ENCODE measurements around the gene CDK17. TPM values are rescaled to one million over a fixed set of nuclear protein-coding genes. Genes with fewer than 3 reads are reported as not detected.

CDK17 gene
- total RNA-seq, 1 experiment from 2014 or later = 21.4 TPM

DNA sequence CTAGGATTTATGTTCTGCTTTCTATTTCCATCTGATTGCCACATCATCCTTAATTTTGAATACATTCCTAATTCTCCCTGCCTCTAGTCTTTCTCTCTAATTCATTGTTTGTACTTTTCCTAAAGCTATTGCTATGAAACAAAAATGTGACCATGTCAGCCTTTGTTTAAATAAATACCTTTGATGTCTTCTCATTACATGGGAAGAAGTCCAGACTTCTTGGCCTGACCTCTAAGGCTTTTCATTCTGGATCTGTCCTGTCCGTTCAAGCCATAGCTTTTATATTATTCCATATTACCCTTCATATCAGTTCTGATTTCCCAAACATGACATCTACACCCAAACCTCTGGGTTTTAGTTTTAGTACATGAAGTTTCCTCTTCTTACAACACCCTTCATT lies 91.4 kb downstream of the CDK17 start:
- no peaks in the 10 kb centered on the region; a peak in 1 of 4 replicates for H3K36me3 ChIP-seq (ENCODE audit: control insufficient read depth in 1 of 2, insufficient read depth in 2 of 2, low read length in 2 of 2)
- ChIA-PET RAD21 (ENCODE audit: low non-redundant PET in 1 of 2, low total read pairs in 2 of 2, uncharacterized antibody in 2 of 2, unreplicated experiment in 2 of 2) (no interaction called here), POLR2A (no interaction called here), CTCF (no interaction called here)
- no peak for ATAC-seq
- no peak overlapping the region for H3K4me3 ChIP-seq (replicated peaks in 1 of 2; ENCODE audit: low read depth in 1 of 2, low read length in 2 of 2)
- no peaks in the 10 kb centered on the region for H3K9me3 ChIP-seq (ENCODE audit: control insufficient read depth in 1 of 2, insufficient read depth in 1 of 2, low read depth in 1 of 2, low read length in 2 of 2)
- peaks cover 14% of the 10 kb centered on the region; the same call in 1 of the 2 replicates for H3K79me2 ChIP-seq (ENCODE audit: insufficient read depth, low read length)
- intact Hi-C loops (cut with micrococcal nuclease) = no loop called here
- H3K9me2 ChIP-seq (ENCODE audit: insufficient read depth) = no peaks in the 10 kb centered on the region
- no peaks in the 10 kb centered on the region for H4K20me1 ChIP-seq (ENCODE audit: insufficient read depth)
- BruUV-seq (replicated peaks) = no TSS peak
- no peaks in the 10 kb centered on the region for H3K27me3 ChIP-seq (ENCODE audit: insufficient read depth, low read length)
- no peak overlapping the region for H3K27ac ChIP-seq (ENCODE audit: low read depth, low read length)
- no peak overlapping the region for H3K9ac ChIP-seq (ENCODE audit: low read length)
- TF ChIP-seq JUND (IDR thresholded peaks at IDR 0.05) (no peak), SRF (IDR thresholded peaks at IDR 0.05; ENCODE audit: low read depth) (no peak), SIN3A (IDR thresholded peaks at IDR 0.05; ENCODE audit: low read depth) (no peak), EGR1 (IDR thresholded peaks at IDR 0.05; ENCODE audit: low read depth) (no peak), POLR2A (IDR thresholded peaks at IDR 0.05; ENCODE audit: borderline replicate concordance, extremely low read depth, insufficient read depth, insufficient read length) (no peak), FOSL1 (IDR thresholded peaks at IDR 0.05; ENCODE audit: low read depth) (no peak), CTCF (IDR thresholded peaks at IDR 0.05 in 2 of 3, conservative IDR thresholded peaks at IDR 0.05 in 1 of 3; ENCODE audit: borderline replicate concordance in 1 of 3, insufficient read depth in 1 of 3, low read depth in 2 of 3, low read length in 2 of 3) (no peak), CEBPB (IDR thresholded peaks at IDR 0.05; ENCODE audit: low read depth) (no peak), ZNF274 (IDR thresholded peaks at IDR 0.05; ENCODE audit: low read depth, low read length) (no peak), RAD21 (IDR thresholded peaks at IDR 0.05; ENCODE audit: low read depth) (no peak), ELF1 (IDR thresholded peaks at IDR 0.05; ENCODE audit: borderline replicate concordance, low read depth) (no peak), EZH2phosphoT487 (IDR thresholded peaks at IDR 0.05; ENCODE audit: borderline replicate concordance) (no peak), SP1 (IDR thresholded peaks at IDR 0.05; ENCODE audit: low read depth) (no peak), CBX3 (IDR thresholded peaks at IDR 0.05; ENCODE audit: low read depth) (no peak), ZFX (IDR thresholded peaks at IDR 0.05) (no peak), REST (IDR thresholded peaks at IDR 0.05; ENCODE audit: low read depth) (no peak), POLR2AphosphoS5 (IDR thresholded peaks at IDR 0.05; ENCODE audit: low read depth, low read length) (no peak)
- TF ChIP-seq, protein P1, sequence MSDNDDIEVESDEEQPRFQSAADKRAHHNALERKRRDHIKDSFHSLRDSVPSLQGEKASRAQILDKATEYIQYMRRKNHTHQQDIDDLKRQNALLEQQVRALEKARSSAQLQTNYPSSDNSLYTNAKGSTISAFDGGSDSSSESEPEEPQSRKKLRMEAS (IDR thresholded peaks at IDR 0.05) = no peak
- TF ChIP-seq, protein P2, sequence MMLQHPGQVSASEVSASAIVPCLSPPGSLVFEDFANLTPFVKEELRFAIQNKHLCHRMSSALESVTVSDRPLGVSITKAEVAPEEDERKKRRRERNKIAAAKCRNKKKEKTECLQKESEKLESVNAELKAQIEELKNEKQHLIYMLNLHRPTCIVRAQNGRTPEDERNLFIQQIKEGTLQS (IDR thresholded peaks at IDR 0.05) = no peak
- no peak for DNase-seq (ENCODE audit: low read depth, low spot score)
- no peak overlapping the region for H2AFZ ChIP-seq (ENCODE audit: low read depth, low read length, poor library complexity, severe bottlenecking)
- no peaks in the 10 kb centered on the region for H3K4me1 ChIP-seq (ENCODE audit: control insufficient read depth in 1 of 2, insufficient read depth in 2 of 2, low read length in 2 of 2)
- no peak overlapping the region for H3K4me2 ChIP-seq (ENCODE audit: low read length)

Data from HCT116 (cell line).